Measurements from ENCODE around the gene PHF21A.

The PHF21A gene

GRCh38 chr11:46122945-46123715 is 1.9 kb upstream of the PHF21A start:
- no peak overlapping the region for H3K27ac ChIP-seq
- no peak overlapping the region for H3K9ac ChIP-seq
- no peak for TF ChIP-seq CTCF (IDR thresholded peaks at IDR 0.05)
- no peaks in the 10 kb centered on the region for H3K27me3 ChIP-seq (ENCODE audit: control insufficient read depth, insufficient read depth, low read length)
- no peaks in the 10 kb centered on the region for H3K9me3 ChIP-seq (ENCODE audit: control insufficient read depth, low read length)
- H3K4me2 ChIP-seq (ENCODE audit: low read length): no peak overlapping the region
- no peaks in the 10 kb centered on the region for H3K4me1 ChIP-seq
- H2AFZ ChIP-seq: no peak overlapping the region
- H3K79me2 ChIP-seq: peaks cover 3% of the 10 kb centered on the region
- H3K36me3 ChIP-seq (ENCODE audit: control insufficient read depth, insufficient read depth, low read length): no peaks in the 10 kb centered on the region
- H3K4me3 ChIP-seq (ENCODE audit: low read depth, low read length): no peak overlapping the region

GRCh38 chr11:46121724-46122477 is 647 bp upstream of the PHF21A start:
- H3K27me3 ChIP-seq (ENCODE audit: control insufficient read depth, insufficient read depth, low read length): no peaks in the 10 kb centered on the region
- H3K79me2 ChIP-seq: peaks cover 9% of the 10 kb centered on the region
- H3K4me1 ChIP-seq: no peaks in the 10 kb centered on the region
- peak overlapping the region; percentile 46 for H3K4me2 ChIP-seq (ENCODE audit: low read length)
- no peaks in the 10 kb centered on the region for H3K36me3 ChIP-seq (ENCODE audit: control insufficient read depth, insufficient read depth, low read length)
- H3K4me3 ChIP-seq (ENCODE audit: low read depth, low read length): peak overlapping the region; percentile 61
- H2AFZ ChIP-seq: peak overlapping the region; percentile 73
- no peak for TF ChIP-seq CTCF (IDR thresholded peaks at IDR 0.05)
- H3K9me3 ChIP-seq (ENCODE audit: control insufficient read depth, low read length): no peaks in the 10 kb centered on the region
- no peak overlapping the region for H3K9ac ChIP-seq
- peak overlapping the region; percentile 84 for H3K27ac ChIP-seq

GRCh38 chr11:46120346-46121300 is 631 bp downstream of the PHF21A start:
- no peak overlapping the region for H3K9ac ChIP-seq
- no peak for TF ChIP-seq CTCF (IDR thresholded peaks at IDR 0.05)
- H3K4me3 ChIP-seq (ENCODE audit: low read depth, low read length): peak overlapping the region; percentile 67
- peak overlapping the region; percentile 69 for H3K4me2 ChIP-seq (ENCODE audit: low read length)
- H3K4me1 ChIP-seq: no peaks in the 10 kb centered on the region
- no peaks in the 10 kb centered on the region for H3K9me3 ChIP-seq (ENCODE audit: control insufficient read depth, low read length)
- H3K27ac ChIP-seq: peak overlapping the region; percentile 92
- peaks cover 9% of the 10 kb centered on the region for H3K79me2 ChIP-seq
- H3K27me3 ChIP-seq (ENCODE audit: control insufficient read depth, insufficient read depth, low read length): no peaks in the 10 kb centered on the region
- peak overlapping the region; percentile 75 for H2AFZ ChIP-seq
- H3K36me3 ChIP-seq (ENCODE audit: control insufficient read depth, insufficient read depth, low read length): no peaks in the 10 kb centered on the region

- Histone ChIP-seq H3K27ac (peak overlapping the region; percentile 81), H3K4me2 (ENCODE audit: low read length) (peak overlapping the region; percentile 76), H3K4me3 (ENCODE audit: low read depth, low read length) (peak overlapping the region; percentile 45), H2AFZ (peak overlapping the region; percentile 58), H3K79me2 (peaks cover 9% of the 10 kb centered on the region), H3K36me3 (ENCODE audit: control insufficient read depth, insufficient read depth, low read length) (no peaks in the 10 kb centered on the region), H3K9ac (no peak overlapping the region), H3K27me3 (ENCODE audit: control insufficient read depth, insufficient read depth, low read length) (no peaks in the 10 kb centered on the region), H3K4me1 (no peaks in the 10 kb centered on the region), H3K9me3 (ENCODE audit: control insufficient read depth, low read length) (no peaks in the 10 kb centered on the region)
- TF ChIP-seq CTCF (IDR thresholded peaks at IDR 0.05): no peak
Observed at GRCh38 chr11:46119352-46120216, 1.7 kb downstream of the PHF21A start.
